ENCODE data around the gene MSH3.

Gene MSH3

DNA sequence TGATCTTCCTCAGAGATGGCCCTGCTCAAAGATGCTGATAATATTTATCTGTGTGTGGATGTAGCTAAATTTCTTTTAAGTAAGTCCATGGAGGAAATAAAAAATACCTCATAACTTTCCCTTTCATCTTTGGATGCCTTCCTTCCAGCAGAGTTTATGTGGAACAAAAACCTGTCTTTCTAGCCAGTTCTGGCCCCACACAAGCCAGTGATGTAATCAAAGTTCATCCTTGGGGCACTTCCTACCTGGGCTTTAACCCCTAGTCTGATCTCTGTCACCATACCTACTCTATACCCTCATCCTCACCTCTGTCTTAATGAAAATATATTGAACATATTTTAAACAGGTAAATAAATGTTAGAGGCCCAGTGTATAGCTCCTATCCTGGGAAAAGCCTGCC lies 265.9 kb downstream of the MSH3 start:
- Histone ChIP-seq H3K4me3 (ENCODE audit: low read length) (no peak overlapping the region), H3K36me3 (ENCODE audit: control insufficient read depth, low read depth, low read length) (no peaks in the 10 kb centered on the region), H3K27ac (ENCODE audit: low read length) (no peak overlapping the region), H3K9me3 (ENCODE audit: control insufficient read depth, low read depth, low read length) (no peaks in the 10 kb centered on the region), H3K9ac (ENCODE audit: low read length) (no peak overlapping the region), H3K4me1 (ENCODE audit: control insufficient read depth, low read depth, low read length) (peaks cover 4% of the 10 kb centered on the region), H3K27me3 (ENCODE audit: control insufficient read depth, insufficient read depth, low read length) (no peaks in the 10 kb centered on the region)

DNA sequence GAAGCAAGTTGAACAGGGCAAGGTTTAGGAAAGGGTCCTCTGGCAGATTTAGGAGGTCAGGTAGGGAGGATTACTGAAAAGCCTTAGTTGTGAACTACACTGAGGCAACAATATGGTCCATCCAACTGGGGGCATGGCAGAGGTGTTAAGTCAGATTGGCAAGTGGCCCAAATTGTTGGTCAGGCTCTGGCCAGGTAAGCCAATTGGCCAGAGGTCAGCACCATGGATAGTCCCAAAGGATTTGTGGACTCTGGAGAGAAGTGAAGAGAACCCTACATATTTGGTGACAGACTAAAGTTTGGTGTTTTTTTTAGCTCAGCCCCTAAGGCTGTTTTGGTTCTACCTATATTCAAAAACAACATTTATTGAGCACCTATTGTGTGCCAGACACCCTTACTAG lies 266.6 kb downstream of the MSH3 start:
- H3K36me3 ChIP-seq (ENCODE audit: control insufficient read depth, low read depth, low read length) = no peaks in the 10 kb centered on the region
- H3K4me1 ChIP-seq (ENCODE audit: control insufficient read depth, low read depth, low read length) = peaks cover 4% of the 10 kb centered on the region
- H3K27me3 ChIP-seq (ENCODE audit: control insufficient read depth, insufficient read depth, low read length) = no peaks in the 10 kb centered on the region
- H3K4me3 ChIP-seq (ENCODE audit: low read length) = no peak overlapping the region
- no peak overlapping the region for H3K27ac ChIP-seq (ENCODE audit: low read length)
- H3K9me3 ChIP-seq (ENCODE audit: control insufficient read depth, low read depth, low read length) = no peaks in the 10 kb centered on the region
- H3K9ac ChIP-seq (ENCODE audit: low read length) = no peak overlapping the region

DNA sequence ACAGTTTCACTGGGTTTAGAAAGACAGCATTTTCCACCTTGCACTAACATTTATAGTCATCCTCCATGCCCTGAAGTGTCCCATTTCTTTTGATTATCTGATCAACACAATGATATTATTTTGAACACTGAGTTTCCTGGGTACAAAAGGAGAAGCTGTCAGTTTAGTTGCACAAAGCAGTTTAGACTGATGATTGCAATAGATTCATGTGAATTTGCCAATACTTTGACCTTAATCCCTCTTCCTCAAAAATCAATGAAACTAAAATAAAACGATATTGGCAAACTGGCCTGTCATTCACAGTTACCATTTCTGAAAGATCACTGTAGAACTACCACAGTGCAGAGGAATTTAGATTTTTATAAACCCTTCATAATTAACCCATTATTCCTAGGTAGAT lies 271.5 kb downstream of the MSH3 start:
- H3K4me3 ChIP-seq (ENCODE audit: low read length) = no peak overlapping the region
- no peaks in the 10 kb centered on the region for H3K9me3 ChIP-seq (ENCODE audit: control insufficient read depth, low read depth, low read length)
- H3K4me1 ChIP-seq (ENCODE audit: control insufficient read depth, low read depth, low read length) = peaks cover 4% of the 10 kb centered on the region
- no peak overlapping the region for H3K27ac ChIP-seq (ENCODE audit: low read length)
- no peak overlapping the region for H3K9ac ChIP-seq (ENCODE audit: low read length)
- no peaks in the 10 kb centered on the region for H3K36me3 ChIP-seq (ENCODE audit: control insufficient read depth, low read depth, low read length)
- no peaks in the 10 kb centered on the region for H3K27me3 ChIP-seq (ENCODE audit: control insufficient read depth, insufficient read depth, low read length)

All from iPS-18a (cell line).